ENCODE results near the gene STK4. TPM values are rescaled to one million over a fixed set of nuclear protein-coding genes. Genes with fewer than 3 reads are reported as not detected.
"Not testable (repeated sequence)": the region's sequence is repeated elsewhere in the genome, so short reads cannot be mapped to it uniquely, and the experiment has no call there.

Gene STK4
- total RNA-seq, 1 donor from 2014 or later: 245 TPM

DNA sequence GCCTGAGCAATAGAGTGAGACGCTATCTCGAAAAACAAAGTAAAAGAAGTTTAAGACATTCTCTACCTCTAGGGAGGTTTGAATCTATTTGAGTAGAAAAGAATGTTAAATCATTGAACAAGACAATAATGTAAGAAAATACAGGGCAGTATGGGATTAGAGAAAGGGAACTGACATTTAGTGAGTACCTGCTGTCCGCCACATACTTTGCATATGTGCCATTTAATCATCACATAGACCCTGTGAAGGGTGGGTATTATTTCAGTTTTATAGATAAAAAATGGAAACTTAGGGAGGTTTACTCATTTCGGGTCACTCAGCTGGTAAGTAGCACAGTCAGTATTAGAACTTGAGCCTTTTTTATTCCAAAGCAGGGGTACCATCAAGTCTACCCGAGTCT, 31.4 kb downstream of the STK4 start:
- TF ChIP-seq, protein P1, sequence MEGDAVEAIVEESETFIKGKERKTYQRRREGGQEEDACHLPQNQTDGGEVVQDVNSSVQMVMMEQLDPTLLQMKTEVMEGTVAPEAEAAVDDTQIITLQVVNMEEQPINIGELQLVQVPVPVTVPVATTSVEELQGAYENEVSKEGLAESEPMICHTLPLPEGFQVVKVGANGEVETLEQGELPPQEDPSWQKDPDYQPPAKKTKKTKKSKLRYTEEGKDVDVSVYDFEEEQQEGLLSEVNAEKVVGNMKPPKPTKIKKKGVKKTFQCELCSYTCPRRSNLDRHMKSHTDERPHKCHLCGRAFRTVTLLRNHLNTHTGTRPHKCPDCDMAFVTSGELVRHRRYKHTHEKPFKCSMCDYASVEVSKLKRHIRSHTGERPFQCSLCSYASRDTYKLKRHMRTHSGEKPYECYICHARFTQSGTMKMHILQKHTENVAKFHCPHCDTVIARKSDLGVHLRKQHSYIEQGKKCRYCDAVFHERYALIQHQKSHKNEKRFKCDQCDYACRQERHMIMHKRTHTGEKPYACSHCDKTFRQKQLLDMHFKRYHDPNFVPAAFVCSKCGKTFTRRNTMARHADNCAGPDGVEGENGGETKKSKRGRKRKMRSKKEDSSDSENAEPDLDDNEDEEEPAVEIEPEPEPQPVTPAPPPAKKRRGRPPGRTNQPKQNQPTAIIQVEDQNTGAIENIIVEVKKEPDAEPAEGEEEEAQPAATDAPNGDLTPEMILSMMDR (IDR thresholded peaks at IDR 0.05): no peak
- Mint-ChIP-seq H3K27me3 (no peaks in the 10 kb centered on the region), H3K4me1 (peaks cover 52% of the 10 kb centered on the region), H3K36me3 (ENCODE audit: low read depth) (peaks cover 80% of the 10 kb centered on the region), H3K27ac (peak overlapping the region; percentile 87), H3K9me3 (no peaks in the 10 kb centered on the region), H3K4me3 (peak overlapping the region; percentile 67)
- ATAC-seq (ENCODE audit: low read depth) (peak; percentile 95), DNase-seq (no peak)
- ChIA-PET POLR2A (interaction anchor here (1.0 to 4.0 kb wide), 5 partner anchors 8 to 38 kb away, joined by 4 to 20 read pairs (median 5); partner anchors contain the start of gene TOMM34), CTCF (interaction anchor here (0.5 to 1.3 kb wide), 3 partner anchors 9 to 33 kb away, joined by 3 to 4 read pairs (median 3); no protein-coding TSS in a partner anchor)
- intact Hi-C loops (cut with micrococcal nuclease): loop anchor here (2.0 to 5.0 kb wide), 2 partner anchors 31 to 40 kb away; partner anchors contain the start of gene STK4

DNA sequence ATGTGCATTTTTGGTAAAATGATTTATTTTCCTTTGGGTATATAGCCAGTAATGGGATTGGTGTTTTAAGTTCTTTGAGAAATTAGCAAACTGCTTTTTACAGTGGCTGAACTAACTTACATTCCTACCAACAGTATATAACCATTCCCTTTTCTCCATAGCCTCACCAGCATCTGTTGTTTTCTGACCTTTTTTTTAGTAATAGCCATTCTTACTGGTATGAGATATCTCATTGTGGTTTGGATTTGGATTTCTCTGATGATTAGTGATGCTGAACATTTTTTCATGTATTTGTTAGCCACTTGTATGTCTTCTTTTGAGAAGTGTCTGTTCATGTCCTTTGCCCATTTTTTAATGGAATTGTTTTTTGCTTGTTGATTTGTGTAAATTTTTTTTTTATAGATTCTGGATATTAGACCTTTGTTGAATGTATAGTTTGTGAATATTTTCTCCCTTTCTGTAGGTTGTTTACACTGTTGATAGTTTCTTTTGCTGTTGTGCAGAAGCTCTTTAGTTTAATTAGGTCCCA, 42.3 kb downstream of the STK4 start:
- CTCF ChIA-PET: no interaction called here
- Mint-ChIP-seq H3K4me1 (peaks cover 20% of the 10 kb centered on the region), H3K4me3 (no peak overlapping the region), H3K36me3 (ENCODE audit: low read depth) (peaks cover 81% of the 10 kb centered on the region), H3K27ac (no peak overlapping the region), H3K27me3 (no peaks in the 10 kb centered on the region), H3K9me3 (no peaks in the 10 kb centered on the region)
- ATAC-seq (ENCODE audit: low read depth) (no peak), DNase-seq (no peak)
- POLR2A ChIA-PET: no interaction called here
- intact Hi-C loops (cut with micrococcal nuclease): no loop called here
- TF ChIP-seq, protein P1 (IDR thresholded peaks at IDR 0.05): no peak

GRCh38 chr20:45010399-45010828, 44.1 kb downstream of the STK4 start:
- Mint-ChIP-seq H3K9me3 (no peaks in the 10 kb centered on the region), H3K4me3 (no peak overlapping the region), H3K27me3 (no peaks in the 10 kb centered on the region), H3K4me1 (peaks cover 18% of the 10 kb centered on the region), H3K36me3 (ENCODE audit: low read depth) (peaks cover 74% of the 10 kb centered on the region), H3K27ac (no peak overlapping the region)
- intact Hi-C loops (cut with micrococcal nuclease): no loop called here
- DNase-seq (no peak), ATAC-seq (ENCODE audit: low read depth) (no peak)
- POLR2A ChIA-PET: interaction anchor here (1.5 kb wide), 1 partner anchor 50 kb away, joined by 6 read pairs; the partner anchor contains the start of gene TOMM34
- CTCF ChIA-PET: interaction anchor here (0.8 to 4.4 kb wide), 8 partner anchors 10 to 86 kb away, joined by 3 to 31 read pairs (median 5); no protein-coding TSS in a partner anchor
- TF ChIP-seq, protein P1 (IDR thresholded peaks at IDR 0.05): no peak

GRCh38 chr20:45011108-45011526, 44.8 kb downstream of the STK4 start:
- ChIA-PET POLR2A (interaction anchor here (1.5 kb wide), 1 partner anchor 51 kb away, joined by 6 read pairs; the partner anchor contains the start of gene TOMM34), CTCF (interaction anchor here (0.6 to 4.4 kb wide), 14 partner anchors 9 to 280 kb away, joined by 3 to 31 read pairs (median 5); no protein-coding TSS in a partner anchor)
- peaks cover 19% of the 10 kb centered on the region for H3K4me1 Mint-ChIP-seq
- intact Hi-C loops (cut with micrococcal nuclease): loop anchor here (1.0 kb wide), 3 partner anchors 84 to 760 kb away; no protein-coding TSS in a partner anchor
- peak overlapping the region; percentile 33 for H3K27ac Mint-ChIP-seq
- H3K4me3 Mint-ChIP-seq: no peak overlapping the region
- H3K36me3 Mint-ChIP-seq (ENCODE audit: low read depth): peaks cover 76% of the 10 kb centered on the region
- ATAC-seq (ENCODE audit: low read depth) (peak; percentile 57), DNase-seq (no peak)
- TF ChIP-seq, protein P1 (IDR thresholded peaks at IDR 0.05): no peak
- H3K27me3 Mint-ChIP-seq: no peaks in the 10 kb centered on the region
- no peaks in the 10 kb centered on the region for H3K9me3 Mint-ChIP-seq

- Mint-ChIP-seq H3K4me3 (no peak overlapping the region), H3K9me3 (no peaks in the 10 kb centered on the region), H3K4me1 (peaks cover 19% of the 10 kb centered on the region), H3K27ac (no peak overlapping the region), H3K27me3 (no peaks in the 10 kb centered on the region), H3K36me3 (ENCODE audit: low read depth) (peaks cover 78% of the 10 kb centered on the region)
- TF ChIP-seq, protein P1 (IDR thresholded peaks at IDR 0.05): no peak
- DNase-seq (no peak), ATAC-seq (ENCODE audit: low read depth) (no peak)
- ChIA-PET CTCF (interaction anchor here (1.0 to 4.4 kb wide), 5 partner anchors 15 to 278 kb away, joined by 3 to 31 read pairs (median 7); no protein-coding TSS in a partner anchor), POLR2A (no interaction called here)
- intact Hi-C loops (cut with micrococcal nuclease): no loop called here
These were observed 46.5 kb downstream of the STK4 start for GRCh38 chr20:45012682-45013302.

DNA sequence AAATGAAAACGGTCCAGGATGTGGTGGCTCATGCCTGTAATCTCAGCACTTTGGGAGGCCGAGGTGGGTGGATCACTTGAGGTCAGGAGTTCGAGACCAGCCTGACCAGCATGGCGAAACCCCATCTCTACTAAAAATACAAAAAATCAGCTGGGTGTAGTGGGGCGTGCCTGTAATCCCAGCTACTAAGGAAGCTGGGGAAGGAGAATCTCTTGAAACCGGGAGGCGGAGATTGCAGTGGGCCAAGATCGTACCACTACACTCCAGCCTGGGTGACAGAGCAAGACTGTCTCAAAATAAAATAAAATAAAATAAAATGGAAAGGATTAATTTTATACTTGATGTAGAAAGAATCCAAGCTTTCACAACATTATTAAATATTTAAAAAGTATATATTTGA, 47.8 kb downstream of the STK4 start:
- DNase-seq; intact Hi-C loops (cut with micrococcal nuclease); H3K4me3 Mint-ChIP-seq; H3K27me3 Mint-ChIP-seq; H3K9me3 Mint-ChIP-seq; H3K27ac Mint-ChIP-seq; ATAC-seq (ENCODE audit: low read depth): not testable (repeated sequence)
- ChIA-PET POLR2A (interaction anchor here (0.5 kb wide), 1 partner anchor 36 kb away, joined by 4 read pairs; no protein-coding TSS in a partner anchor), CTCF (interaction anchor here (2.0 to 4.4 kb wide), 2 partner anchors 30 to 82 kb away, joined by 8 to 31 read pairs; no protein-coding TSS in a partner anchor)
- Mint-ChIP-seq H3K4me1 (peaks cover 16% of the 10 kb centered on the region), H3K36me3 (ENCODE audit: low read depth) (peaks cover 73% of the 10 kb centered on the region)

Data from activated B cell treated with CpG ODN at 0.5 μM for 24 hours (primary cell).